CD4-positive, alpha-beta T cell treated with Interleukin-17A for 1 hour (primary cell): ENCODE measurements around the gene SMURF2.
A peak's percentile ranks its signal among the peaks of the same experiment; 100 is the strongest.
"Not testable (repeated sequence)": the region's sequence is repeated elsewhere in the genome, so short reads cannot be mapped to it uniquely, and the experiment has no call there.

ENCODE experiments used
- DNase-seq: peaks from one replicate; pipeline ENCODE4 v3.0.0-alpha.2; 2020

The SMURF2 gene

DNA sequence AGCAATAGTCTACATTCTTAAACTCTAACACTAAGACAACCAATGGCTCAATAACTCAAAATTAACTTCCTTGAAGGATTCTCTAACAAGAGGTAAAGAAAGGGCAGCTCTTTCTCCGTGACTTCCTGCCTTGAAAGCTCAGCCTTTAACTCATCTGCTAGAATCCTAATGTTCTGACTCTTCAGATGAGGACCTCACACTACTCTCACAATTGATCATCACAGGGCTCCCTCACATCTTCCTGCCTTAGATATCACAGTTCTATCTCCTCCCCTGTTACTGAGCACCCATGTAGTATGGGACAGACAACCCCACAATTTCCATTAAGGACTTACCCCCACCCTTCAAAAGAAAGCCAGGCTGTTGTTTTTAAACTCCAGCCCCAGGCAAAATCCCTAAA, 33.5 kb downstream of the SMURF2 start:
- peak; percentile 14 for DNase-seq

- DNase-seq = no peak
These were observed 34.3 kb downstream of the SMURF2 start for GRCh38 chr17:64627797-64628196.

- no peak for DNase-seq
These were observed 35.3 kb downstream of the SMURF2 start for GRCh38 chr17:64626827-64627226.

- DNase-seq = no peak
These were observed 36.6 kb downstream of the SMURF2 start for GRCh38 chr17:64625541-64625940.

GRCh38 chr17:64622931-64623654, 39.0 kb downstream of the SMURF2 start:
- no peak for DNase-seq

GRCh38 chr17:64621772-64622171, 40.3 kb downstream of the SMURF2 start:
- no peak for DNase-seq

- no peak for DNase-seq
These were observed 43.3 kb downstream of the SMURF2 start for GRCh38 chr17:64618848-64619247.

- DNase-seq = no peak
These were observed 44.9 kb downstream of the SMURF2 start for GRCh38 chr17:64617125-64617780.

- DNase-seq = no peak
These were observed 47.0 kb downstream of the SMURF2 start for GRCh38 chr17:64615028-64615677.

DNA sequence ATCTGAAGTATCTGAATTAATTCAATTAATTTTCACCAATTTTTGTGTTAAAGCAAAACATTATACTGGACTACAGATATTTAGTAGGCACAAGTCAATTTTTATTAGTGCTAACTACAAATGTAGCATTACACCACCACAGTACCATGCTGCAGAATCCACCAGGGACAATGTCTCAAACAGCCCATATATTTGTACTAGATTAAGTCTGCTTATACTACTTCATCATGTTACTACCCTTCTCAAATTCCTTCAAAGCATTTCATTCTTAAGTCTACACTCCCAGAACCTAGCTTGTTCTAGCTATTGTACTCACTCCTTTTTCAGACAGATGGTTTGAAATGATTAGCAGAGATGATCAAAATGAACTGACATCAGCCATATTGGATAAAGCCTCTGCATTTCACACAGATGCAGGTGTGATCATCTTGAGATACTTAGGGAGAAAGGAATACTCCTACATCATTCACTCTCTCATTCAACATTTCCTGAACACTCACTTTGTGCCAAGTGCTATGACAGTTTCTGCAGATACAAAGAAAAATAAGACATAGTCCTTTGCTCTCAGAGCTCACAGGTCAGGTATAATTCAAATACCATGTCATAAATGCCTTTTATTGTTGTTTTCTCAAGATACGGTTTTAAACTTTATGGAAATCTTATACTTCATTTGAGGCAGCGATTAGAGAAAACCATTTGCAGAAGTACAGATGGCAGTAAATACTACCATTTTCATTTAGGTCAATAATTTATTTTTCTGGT, 47.7 kb downstream of the SMURF2 start:
- DNase-seq = no peak

DNA sequence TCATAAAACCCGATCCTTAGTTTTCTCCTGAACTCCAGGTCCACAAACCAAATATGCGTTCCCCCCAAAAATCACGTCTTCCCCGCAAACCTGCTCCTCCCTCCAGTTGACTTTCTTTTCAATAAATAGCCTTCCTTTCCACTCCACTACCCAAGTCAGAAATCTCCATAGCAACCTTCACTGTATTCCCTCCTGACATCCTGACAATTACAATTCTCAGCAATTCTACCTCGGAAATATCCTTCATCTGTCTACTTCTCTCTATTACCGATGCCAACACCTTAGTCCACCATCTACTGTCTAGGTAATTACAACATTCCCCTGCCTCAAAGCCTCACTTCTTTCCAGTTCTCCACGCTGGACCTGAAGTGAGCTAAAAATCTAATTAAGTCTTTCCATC, 50.7 kb downstream of the SMURF2 start:
- no peak for DNase-seq

DNA sequence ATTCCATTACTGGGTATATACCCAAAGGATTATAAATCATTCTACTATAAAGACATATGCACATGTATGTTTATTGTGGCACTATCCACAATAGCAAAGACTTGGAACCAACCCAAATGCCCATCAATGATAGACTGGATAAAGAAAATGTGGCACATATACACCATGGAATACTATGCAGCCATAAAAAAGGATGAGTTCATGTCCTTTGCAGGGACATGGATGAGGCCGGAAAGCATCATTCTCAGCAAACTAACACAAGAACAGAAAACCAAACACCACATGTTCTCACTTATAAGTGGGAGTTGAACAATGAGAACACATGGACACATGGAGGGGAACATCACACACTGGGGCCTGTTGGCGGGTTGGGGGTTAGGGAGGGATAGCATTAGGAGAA, 51.9 kb downstream of the SMURF2 start:
- not testable (repeated sequence) for DNase-seq

DNA sequence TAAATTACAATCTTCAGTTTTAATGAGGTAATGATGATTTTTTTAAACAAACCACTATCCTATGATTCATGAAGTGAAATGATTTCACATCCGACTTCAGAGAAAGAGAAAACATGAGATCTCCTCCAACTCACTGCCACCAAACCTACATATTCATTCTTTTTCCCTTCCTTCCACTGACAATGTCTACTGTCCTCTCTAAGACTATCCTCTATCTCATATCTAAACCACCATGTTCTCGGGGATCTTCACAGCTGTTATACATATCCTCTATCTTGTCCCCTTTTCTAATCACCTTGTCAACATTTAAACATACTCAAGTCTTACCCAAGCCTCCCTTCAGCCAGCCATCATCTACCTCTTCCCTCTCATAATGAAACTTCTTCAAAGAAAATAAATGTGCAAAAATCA, 53.5 kb downstream of the SMURF2 start:
- DNase-seq = no peak

DNA sequence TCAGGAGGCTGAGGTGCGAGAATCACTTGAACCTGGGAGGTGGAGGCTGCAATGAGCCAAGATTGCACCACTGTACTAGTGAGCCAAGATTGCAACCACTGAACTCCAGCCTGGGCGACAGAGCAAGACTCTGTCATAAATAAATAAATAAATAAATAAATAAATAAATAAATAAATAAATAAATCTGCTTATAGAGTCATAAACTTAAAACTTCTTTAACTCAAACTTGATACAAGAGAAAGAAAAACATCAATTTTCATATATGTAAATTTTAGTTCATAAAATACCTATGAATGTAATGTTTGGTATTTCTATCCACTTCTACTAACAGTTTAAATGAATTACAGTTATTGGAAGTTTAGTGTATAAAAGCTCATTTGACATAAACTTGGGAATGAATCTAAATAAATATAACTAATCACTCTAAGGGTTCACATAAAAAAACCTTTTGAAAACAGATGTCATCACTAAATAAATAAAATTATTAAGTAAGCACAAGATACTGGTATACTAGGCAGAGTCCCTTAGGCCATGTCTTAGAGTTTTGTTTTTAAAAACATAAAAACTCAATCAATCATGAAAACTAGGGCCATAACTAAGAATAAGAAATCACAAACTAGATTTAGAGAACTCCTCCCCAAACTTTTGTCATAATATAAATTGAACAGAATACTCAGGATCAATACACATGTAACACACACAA, 54.1 kb downstream of the SMURF2 start:
- DNase-seq = no peak

GRCh38 chr17:64604532-64604931, 57.6 kb downstream of the SMURF2 start:
- not testable (repeated sequence) for DNase-seq

- DNase-seq = no peak
These were observed 58.1 kb downstream of the SMURF2 start for GRCh38 chr17:64603987-64604386.

DNA sequence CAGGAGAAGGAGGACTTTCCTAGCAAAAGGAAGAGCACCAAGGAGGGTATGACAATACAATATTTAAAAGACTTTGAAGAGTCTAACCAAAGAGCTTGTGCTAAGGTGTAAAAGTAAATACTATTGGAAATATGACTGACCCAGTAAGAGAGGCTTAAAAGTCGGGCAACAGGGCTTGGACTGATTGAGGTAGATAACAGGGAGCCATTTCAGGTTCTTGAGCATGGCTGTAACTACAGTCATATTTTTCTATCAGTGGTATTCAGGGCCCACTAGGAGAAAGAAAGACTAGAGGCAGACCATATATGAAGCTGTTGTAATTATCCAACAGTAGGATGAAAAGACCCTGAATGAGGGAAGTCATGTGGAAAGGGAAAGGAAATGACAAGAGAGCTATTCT, 62.3 kb downstream of the SMURF2 start:
- no peak for DNase-seq

DNA sequence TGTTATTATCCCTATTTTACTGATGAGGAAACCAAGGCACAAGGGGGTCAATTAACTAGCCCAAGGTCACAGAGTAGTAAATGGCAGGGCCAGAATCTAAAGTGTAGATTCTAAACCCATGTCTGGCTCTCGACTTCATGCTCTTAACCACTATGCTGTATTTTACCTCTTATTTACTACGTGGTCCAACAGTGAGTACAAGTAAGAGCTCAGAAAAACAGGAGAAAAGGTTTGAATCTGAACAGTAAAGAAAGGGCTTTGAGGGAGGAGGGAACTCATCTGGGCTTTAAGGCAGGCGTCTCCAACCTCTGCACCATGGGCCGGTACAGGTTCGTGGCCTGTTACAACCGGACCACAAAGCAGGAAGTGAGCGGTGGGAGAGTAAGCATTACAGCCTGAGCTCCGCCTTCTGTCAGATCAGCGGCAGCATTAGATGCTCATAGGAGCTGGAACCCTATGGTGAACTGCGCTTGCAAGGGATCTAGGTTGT, 62.9 kb downstream of the SMURF2 start:
- peak; percentile 67 for DNase-seq

DNA sequence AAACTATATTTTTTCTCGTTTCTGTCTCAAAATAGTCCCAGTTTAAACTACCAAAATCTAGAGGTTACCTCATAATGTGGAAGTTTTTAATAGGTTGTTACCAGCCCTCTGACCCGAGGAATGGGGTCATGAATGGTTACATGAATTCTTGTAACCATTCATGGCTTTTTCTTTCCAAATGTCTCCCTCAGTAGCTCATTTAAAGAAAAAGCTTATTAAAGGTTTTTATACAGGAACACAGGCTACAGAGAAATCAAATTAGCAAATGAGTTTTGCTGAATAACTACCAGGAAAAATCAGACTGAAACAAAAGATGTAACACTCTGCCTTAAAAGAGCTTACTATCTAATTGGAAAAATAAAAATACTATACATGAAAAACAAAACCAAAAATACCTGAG, 63.4 kb downstream of the SMURF2 start:
- DNase-seq = no peak

DNA sequence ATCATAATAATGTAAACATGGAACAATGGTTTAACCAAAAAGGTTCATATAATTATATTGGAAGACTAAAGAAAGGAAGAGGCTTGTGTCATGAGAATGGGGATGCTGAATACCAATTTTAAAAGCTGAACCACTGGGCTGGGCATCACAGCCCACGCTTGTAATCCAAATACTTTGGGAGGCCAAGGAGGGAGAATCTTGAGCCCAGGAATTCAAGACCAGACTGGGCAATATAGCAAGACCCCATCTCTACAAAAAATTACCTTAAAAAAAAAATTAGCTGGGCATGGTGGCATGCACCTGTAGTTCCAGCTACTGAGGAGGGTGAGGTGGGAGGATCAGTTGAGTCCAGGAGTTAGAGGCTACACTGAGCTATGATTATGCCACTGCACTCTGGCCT, 65.1 kb downstream of the SMURF2 start:
- no peak for DNase-seq

DNA sequence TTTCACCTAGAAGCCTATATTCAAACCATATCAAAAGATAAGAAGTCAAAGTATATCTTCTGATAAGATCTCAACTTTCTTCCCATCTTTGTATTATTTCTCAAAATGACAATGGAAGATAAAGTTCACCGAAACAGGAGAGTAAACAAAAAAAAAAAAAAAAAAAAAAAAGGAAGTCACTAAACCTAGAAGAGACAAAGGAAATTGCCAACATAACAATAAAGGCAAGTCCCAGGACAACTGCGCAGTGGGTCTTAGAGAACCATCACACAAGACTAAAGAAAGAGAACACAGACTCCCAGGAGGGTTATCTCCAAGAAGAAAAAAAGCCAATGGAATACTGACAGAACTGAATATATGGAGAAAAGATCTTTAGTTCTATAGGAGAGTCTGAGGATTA, 65.7 kb downstream of the SMURF2 start:
- DNase-seq = no peak

GRCh38 chr17:64591944-64592343, 70.2 kb downstream of the SMURF2 start:
- no peak for DNase-seq

DNA sequence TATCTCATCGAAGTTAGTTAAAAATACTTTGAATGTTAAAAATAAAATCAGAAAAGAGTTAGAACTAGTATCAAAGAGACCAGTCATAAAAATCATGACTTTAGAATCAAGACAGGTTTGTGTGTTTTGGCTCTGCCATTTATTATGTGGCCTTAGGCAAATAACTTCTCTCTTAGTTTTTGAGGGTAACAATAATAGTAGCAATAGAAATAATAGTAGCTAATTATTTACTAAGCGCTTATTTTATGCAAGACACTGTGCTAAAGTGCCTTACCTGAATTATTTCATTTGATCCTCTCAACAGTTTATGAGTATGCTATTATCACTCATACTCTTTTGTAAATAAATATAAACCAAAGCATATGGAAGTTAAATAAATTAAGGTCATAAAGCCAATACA, 77.0 kb downstream of the SMURF2 start:
- no peak for DNase-seq
